Fibroblast of peridontal ligament (primary cell): ENCODE data around the gene B4GALNT3.
"Not testable (repeated sequence)": the region's sequence is repeated elsewhere in the genome, so short reads cannot be mapped to it uniquely, and the experiment has no call there.

Experiments
- DNase-seq: peaks from one replicate; pipeline ENCODE4 v3.0.0-alpha.2; 2010; ENCODE audit errors: extremely low read depth

The B4GALNT3 gene

GRCh38 chr12:575129-575502 lies 115.4 kb downstream of the B4GALNT3 start:
- no peak for DNase-seq

- DNase-seq, result peak; percentile 66
These were observed 116.3 kb downstream of the B4GALNT3 start for GRCh38 chr12:575948-576614.

- no peak for DNase-seq
These were observed 116.9 kb downstream of the B4GALNT3 start for GRCh38 chr12:576615-577110.

GRCh38 chr12:577994-578747 lies 118.4 kb downstream of the B4GALNT3 start:
- DNase-seq, result not testable (repeated sequence)

GRCh38 chr12:578748-579419 lies 119.1 kb downstream of the B4GALNT3 start:
- no peak for DNase-seq

DNA sequence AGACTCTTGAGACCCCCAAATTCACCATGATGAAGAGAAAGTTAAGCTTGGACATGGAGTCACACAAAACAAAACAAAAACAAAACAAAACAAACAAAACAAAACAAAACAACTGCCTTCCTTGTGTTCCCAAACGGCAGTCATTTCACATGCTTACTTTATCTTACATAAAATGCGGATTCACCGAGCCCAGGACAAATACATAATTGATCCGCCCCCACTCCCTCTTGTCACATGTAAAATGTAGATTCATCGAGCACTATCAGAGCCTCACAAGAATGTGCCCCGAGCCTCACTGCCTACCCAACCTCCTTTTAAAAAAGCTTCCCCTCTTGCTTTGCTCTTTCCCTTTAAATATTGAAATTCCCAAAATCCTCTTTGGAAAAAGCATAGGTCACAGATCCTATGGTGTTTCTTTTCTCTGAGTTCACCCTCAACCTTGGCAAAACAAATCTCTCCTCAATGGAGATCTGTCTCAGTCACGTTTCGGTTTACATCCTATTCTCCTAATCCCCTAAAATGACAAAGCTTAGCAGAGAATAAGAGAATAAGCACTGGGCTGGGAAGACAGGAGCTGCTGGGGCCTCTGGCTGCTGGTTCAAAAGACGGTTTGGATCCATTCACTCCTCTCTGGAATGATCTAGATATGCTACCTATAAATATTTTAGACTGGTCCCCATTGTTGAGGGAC lies 119.8 kb downstream of the B4GALNT3 start:
- no peak for DNase-seq

DNA sequence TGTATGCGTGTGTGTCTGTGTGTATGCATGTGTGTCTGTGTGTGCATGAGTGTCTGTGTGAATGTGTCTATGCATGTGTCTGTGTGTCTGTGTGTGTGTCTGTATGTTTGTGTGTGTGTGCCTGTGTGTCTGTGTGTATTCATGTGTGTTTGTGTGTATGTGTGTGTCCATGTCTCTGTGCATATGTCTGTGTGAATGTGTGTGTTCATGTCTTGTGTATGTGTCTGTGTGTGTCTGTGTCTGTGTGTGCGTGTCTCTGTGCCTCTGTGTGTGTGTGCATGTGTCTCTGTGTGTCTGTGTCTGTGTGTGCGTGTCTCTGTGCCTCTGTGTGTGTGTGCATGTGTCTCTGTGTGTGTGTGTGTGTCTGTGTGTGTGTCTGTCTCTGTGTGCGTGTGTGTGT lies 121.1 kb downstream of the B4GALNT3 start:
- DNase-seq, result no peak

DNA sequence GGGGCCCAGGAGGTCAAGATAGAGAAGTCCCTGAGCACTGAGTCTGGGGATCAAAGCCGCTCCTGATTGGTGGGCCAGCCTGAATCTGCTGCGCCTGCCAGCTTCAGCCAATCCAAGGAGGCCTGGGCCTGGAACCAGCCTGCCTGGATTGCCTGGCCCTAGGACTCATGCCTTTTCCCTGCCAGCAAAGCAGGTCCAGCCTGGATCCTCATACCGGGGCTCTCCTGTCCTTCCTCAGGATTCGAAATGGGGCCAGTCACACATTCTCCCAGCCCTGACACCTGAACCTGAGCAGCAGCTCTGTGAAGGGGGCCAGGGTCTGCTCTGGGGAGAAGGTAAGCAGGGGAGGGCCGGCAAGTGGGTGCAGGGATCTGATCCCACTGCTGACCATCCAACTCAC lies 121.6 kb downstream of the B4GALNT3 start:
- DNase-seq, result no peak

DNA sequence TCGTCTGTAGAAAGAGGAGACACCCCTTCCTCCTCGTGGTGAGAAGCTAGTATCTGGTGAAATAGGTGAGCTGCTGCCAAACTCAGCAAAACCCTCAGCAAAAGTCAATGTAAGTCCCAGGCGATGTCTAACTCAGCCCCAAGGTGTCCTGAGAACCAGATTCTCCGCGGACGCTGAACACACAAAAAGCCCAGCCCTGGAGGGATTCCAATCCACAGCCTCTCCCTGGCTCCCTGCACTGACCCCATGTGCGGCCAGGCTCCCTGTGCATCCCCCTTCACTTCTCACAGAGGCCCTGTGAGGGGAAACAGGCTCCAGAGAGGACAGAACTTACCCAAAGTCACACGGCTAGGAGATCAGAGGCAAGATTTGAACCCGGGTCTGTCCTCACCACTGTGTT lies 122.0 kb downstream of the B4GALNT3 start:
- no peak for DNase-seq

DNA sequence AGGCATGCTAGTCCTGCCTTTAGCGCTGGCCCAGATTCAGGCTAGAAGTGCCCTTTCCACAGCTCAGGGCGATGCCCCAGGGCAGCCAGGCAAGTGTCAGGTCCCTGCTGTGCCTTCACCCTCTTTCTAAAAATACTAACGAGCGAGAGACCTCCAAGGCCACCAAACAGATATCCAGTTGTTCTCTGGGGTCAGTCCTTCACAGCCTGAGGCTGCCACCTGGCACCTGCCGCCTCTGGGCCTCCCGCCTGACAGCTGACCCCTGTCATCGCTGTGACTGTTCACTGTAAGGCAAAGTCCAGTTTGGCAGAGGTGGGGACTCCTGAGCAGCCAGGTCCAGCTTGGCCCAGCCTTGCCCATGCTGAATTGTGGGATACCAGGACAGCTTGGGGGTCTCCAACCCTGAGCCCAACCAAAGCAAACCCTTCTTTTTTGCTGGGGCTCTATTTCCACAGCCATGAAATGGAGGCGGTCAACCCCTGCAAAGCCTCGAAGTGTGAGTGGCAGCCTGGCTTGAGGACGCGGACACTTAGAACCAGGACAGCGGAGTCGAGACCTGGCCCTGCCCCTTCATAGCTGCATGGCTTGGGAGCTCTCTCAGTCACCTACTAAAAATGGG lies 123.6 kb downstream of the B4GALNT3 start:
- DNase-seq, result no peak

GRCh38 chr12:585062-586061 lies 125.6 kb downstream of the B4GALNT3 start:
- DNase-seq, result no peak

- no peak for DNase-seq
These were observed 126.8 kb downstream of the B4GALNT3 start for GRCh38 chr12:586318-587071.

GRCh38 chr12:587132-588023 lies 127.6 kb downstream of the B4GALNT3 start:
- no peak for DNase-seq

- no peak for DNase-seq
These were observed 128.2 kb downstream of the B4GALNT3 start for GRCh38 chr12:588024-588322.

DNA sequence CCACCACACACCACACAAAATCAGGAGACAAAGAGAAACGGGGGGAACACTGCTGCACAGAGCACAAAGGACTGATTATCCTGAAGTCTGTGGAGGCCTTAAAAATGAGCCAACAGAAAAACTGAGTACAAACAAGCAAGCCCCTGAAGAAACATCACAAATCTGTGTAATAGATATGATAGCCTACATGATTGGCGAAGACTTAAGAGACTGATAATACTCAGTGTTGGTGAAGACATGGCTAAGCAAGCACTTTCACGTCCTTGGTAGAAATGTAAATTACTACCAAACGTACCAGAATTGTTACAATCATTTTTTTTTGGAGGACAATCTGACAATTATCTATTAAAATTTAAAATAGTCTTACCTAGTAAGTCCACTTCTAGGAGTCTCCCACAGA lies 128.9 kb downstream of the B4GALNT3 start:
- no peak for DNase-seq

DNA sequence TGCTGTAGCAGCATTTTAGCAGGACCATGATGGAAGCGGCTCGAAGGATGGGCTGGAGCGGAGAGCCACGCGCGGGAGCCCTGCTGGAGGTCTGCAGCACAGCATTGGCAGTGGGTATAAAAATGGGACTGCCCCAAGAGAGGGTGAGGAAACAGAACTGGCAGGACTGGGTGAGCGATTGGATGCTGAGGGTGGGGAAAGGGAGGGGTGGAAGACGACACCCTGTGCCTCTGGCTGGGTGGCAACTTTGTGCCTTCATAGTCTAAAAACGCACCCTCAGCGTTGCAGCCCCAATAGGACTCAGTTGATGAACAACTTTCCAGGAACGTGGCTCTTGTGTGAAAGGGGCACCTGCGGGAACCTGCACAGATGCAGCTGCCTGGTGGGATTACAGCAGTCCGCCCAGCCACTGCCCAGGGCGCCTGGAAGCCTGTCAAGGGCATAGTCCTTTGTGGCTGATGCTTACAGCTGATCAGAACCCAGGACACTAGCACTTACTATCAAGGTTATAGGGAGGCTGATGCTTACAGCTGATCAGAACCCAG lies 130.5 kb downstream of the B4GALNT3 start:
- DNase-seq, result no peak

- no peak for DNase-seq
These were observed 131.7 kb downstream of the B4GALNT3 start for GRCh38 chr12:591167-592023.
